ENCODE data around the gene GRID2. TPM values are rescaled to one million over a fixed set of nuclear protein-coding genes. Genes with fewer than 3 reads are reported as not detected.
A peak's percentile ranks its signal among the peaks of the same experiment; 100 is the strongest.

Gene GRID2
- total RNA-seq, 1 donor from 2014 or later, result 0.17 TPM

GRCh38 chr4:93814722-93815121 lies 1511.0 kb downstream of the GRID2 start:
- no peaks in the 10 kb centered on the region for H3K79me2 ChIP-seq (ENCODE audit: low read depth)
- DNase-seq (ENCODE audit: low spot score), result no peak
- H3K27me3 Mint-ChIP-seq (ENCODE audit: insufficient read depth, low read depth), result peaks cover 3% of the 10 kb centered on the region
- no peaks in the 10 kb centered on the region for H3K36me3 ChIP-seq
- peaks cover 6% of the 10 kb centered on the region for H3K4me1 ChIP-seq
- no peaks in the 10 kb centered on the region for H4K20me1 ChIP-seq (ENCODE audit: low read depth)
- H3K9ac ChIP-seq, result no peak overlapping the region
- no peaks in the 10 kb centered on the region for H3K36me3 Mint-ChIP-seq
- no peaks in the 10 kb centered on the region for H3K9me3 ChIP-seq (ENCODE audit: low read depth)
- peaks cover 23% of the 10 kb centered on the region for H3K4me1 Mint-ChIP-seq
- no peak overlapping the region for H3K4me3 Mint-ChIP-seq
- peaks cover 4% of the 10 kb centered on the region for H3K27me3 ChIP-seq
- H2AFZ ChIP-seq (replicated peaks), result peak overlapping the region; percentile 74
- no peaks in the 10 kb centered on the region for H3K9me3 Mint-ChIP-seq
- H3K4me3 ChIP-seq, result no peak overlapping the region
- peak overlapping the region; percentile 70 for H3K27ac Mint-ChIP-seq
- H3K4me2 ChIP-seq, result no peak overlapping the region
- H3K27ac ChIP-seq, result no peak overlapping the region
- TF ChIP-seq CTCF (IDR thresholded peaks at IDR 0.05) (no peak), EZH2phosphoT487 (IDR thresholded peaks at IDR 0.05) (no peak), EZH2 (IDR thresholded peaks at IDR 0.05) (no peak)
- no peaks in the 10 kb centered on the region for H3F3A ChIP-seq (ENCODE audit: low read depth)

Small RNAs within 50 kb of the gene (small RNA-seq; reads per million reads assigned to genes)
- not detected for gene RNA5SP164
